ENCODE results near the gene GCC1.
A peak's percentile ranks its signal among the peaks of the same experiment; 100 is the strongest.

Gene GCC1

GRCh38 chr7:127581716-127582115, 3.7 kb downstream of the GCC1 start:
- Histone ChIP-seq H3F3A (ENCODE audit: low read depth) (no peaks in the 10 kb centered on the region), H3K9me3 (ENCODE audit: insufficient read depth, low read depth, low read length) (no peaks in the 10 kb centered on the region), H2AFZ (ENCODE audit: low read length) (no peak overlapping the region), H3K4me3 (ENCODE audit: low read length, poor library complexity, severe bottlenecking) (no peak overlapping the region), H3K27me3 (ENCODE audit: insufficient read depth, low read length, poor library complexity, severe bottlenecking) (no peaks in the 10 kb centered on the region), H3K79me2 (ENCODE audit: insufficient read depth, low read length) (peaks cover 38% of the 10 kb centered on the region), H3K9ac (ENCODE audit: low read depth, low read length, poor library complexity, severe bottlenecking) (no peak overlapping the region), H3K4me1 (ENCODE audit: insufficient read depth, low read length, poor library complexity, severe bottlenecking) (peaks cover 28% of the 10 kb centered on the region), H3K36me3 (ENCODE audit: insufficient read depth, low read length) (no peaks in the 10 kb centered on the region; the same call in 1 of the 2 replicates), H3K9me2 (replicated peaks; ENCODE audit: low read depth, low read length) (no peaks in the 10 kb centered on the region), H3K4me2 (ENCODE audit: low read depth, low read length, poor library complexity, severe bottlenecking) (peak overlapping the region; percentile 39), H4K20me1 (ENCODE audit: insufficient read depth, low read length, poor library complexity, severe bottlenecking) (peaks cover 16% of the 10 kb centered on the region)
- TF ChIP-seq, protein P1, sequence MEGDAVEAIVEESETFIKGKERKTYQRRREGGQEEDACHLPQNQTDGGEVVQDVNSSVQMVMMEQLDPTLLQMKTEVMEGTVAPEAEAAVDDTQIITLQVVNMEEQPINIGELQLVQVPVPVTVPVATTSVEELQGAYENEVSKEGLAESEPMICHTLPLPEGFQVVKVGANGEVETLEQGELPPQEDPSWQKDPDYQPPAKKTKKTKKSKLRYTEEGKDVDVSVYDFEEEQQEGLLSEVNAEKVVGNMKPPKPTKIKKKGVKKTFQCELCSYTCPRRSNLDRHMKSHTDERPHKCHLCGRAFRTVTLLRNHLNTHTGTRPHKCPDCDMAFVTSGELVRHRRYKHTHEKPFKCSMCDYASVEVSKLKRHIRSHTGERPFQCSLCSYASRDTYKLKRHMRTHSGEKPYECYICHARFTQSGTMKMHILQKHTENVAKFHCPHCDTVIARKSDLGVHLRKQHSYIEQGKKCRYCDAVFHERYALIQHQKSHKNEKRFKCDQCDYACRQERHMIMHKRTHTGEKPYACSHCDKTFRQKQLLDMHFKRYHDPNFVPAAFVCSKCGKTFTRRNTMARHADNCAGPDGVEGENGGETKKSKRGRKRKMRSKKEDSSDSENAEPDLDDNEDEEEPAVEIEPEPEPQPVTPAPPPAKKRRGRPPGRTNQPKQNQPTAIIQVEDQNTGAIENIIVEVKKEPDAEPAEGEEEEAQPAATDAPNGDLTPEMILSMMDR (conservative IDR thresholded peaks at IDR 0.05; ENCODE audit: low read length), result no peak
- TF ChIP-seq EZH2phosphoT487 (IDR thresholded peaks at IDR 0.05; ENCODE audit: borderline replicate concordance), result no peak

DNA sequence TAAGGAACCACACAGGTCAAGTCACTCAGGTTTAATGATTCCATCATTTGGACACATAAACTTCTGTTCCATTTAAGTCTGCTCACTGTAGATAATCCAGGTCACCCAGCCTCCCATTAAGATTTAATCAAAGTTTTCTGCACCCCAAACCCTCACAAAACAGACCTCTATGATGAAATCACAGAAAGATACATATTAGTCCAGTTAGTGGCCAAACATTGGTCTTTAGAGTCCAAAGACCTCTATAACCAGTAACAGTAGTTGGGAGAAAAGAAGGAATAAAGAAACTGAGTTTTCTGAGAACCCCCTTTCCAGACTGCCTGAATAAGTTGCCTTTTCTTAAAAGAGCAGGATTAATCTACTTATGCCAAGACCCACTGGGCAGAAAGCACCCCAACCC, 4.8 kb downstream of the GCC1 start:
- H3K4me1 ChIP-seq (ENCODE audit: insufficient read depth, low read length, poor library complexity, severe bottlenecking), result peaks cover 28% of the 10 kb centered on the region
- no peaks in the 10 kb centered on the region for H3K9me3 ChIP-seq (ENCODE audit: insufficient read depth, low read depth, low read length)
- no peak overlapping the region for H2AFZ ChIP-seq (ENCODE audit: low read length)
- H4K20me1 ChIP-seq (ENCODE audit: insufficient read depth, low read length, poor library complexity, severe bottlenecking), result peaks cover 16% of the 10 kb centered on the region
- no peak overlapping the region for H3K9ac ChIP-seq (ENCODE audit: low read depth, low read length, poor library complexity, severe bottlenecking)
- no peaks in the 10 kb centered on the region for H3K27me3 ChIP-seq (ENCODE audit: insufficient read depth, low read length, poor library complexity, severe bottlenecking)
- H3K79me2 ChIP-seq (ENCODE audit: insufficient read depth, low read length), result peaks cover 38% of the 10 kb centered on the region
- H3F3A ChIP-seq (ENCODE audit: low read depth), result no peaks in the 10 kb centered on the region
- peak overlapping the region; percentile 39 for H3K4me2 ChIP-seq (ENCODE audit: low read depth, low read length, poor library complexity, severe bottlenecking)
- TF ChIP-seq EZH2phosphoT487 (IDR thresholded peaks at IDR 0.05; ENCODE audit: borderline replicate concordance), result no peak
- TF ChIP-seq, protein P1 (conservative IDR thresholded peaks at IDR 0.05; ENCODE audit: low read length), result no peak
- H3K4me3 ChIP-seq (ENCODE audit: low read length, poor library complexity, severe bottlenecking), result peak overlapping the region; percentile 11
- H3K36me3 ChIP-seq (ENCODE audit: insufficient read depth, low read length), result no peaks in the 10 kb centered on the region; the same call in 1 of the 2 replicates
- H3K9me2 ChIP-seq (replicated peaks; ENCODE audit: low read depth, low read length), result no peaks in the 10 kb centered on the region

GRCh38 chr7:127578711-127579275, 6.6 kb downstream of the GCC1 start:
- Histone ChIP-seq H3K4me2 (ENCODE audit: low read depth, low read length, poor library complexity, severe bottlenecking) (no peak overlapping the region), H3K79me2 (ENCODE audit: insufficient read depth, low read length) (peaks cover 23% of the 10 kb centered on the region), H3K4me3 (ENCODE audit: low read length, poor library complexity, severe bottlenecking) (no peak overlapping the region), H2AFZ (ENCODE audit: low read length) (no peak overlapping the region), H3K9me3 (ENCODE audit: insufficient read depth, low read depth, low read length) (no peaks in the 10 kb centered on the region), H3K9ac (ENCODE audit: low read depth, low read length, poor library complexity, severe bottlenecking) (no peak overlapping the region), H3K27me3 (ENCODE audit: insufficient read depth, low read length, poor library complexity, severe bottlenecking) (no peaks in the 10 kb centered on the region), H4K20me1 (ENCODE audit: insufficient read depth, low read length, poor library complexity, severe bottlenecking) (peaks cover 6% of the 10 kb centered on the region), H3K36me3 (ENCODE audit: insufficient read depth, low read length) (no peaks in the 10 kb centered on the region; the same call in 1 of the 2 replicates), H3F3A (ENCODE audit: low read depth) (no peaks in the 10 kb centered on the region), H3K4me1 (ENCODE audit: insufficient read depth, low read length, poor library complexity, severe bottlenecking) (peaks cover 15% of the 10 kb centered on the region), H3K9me2 (replicated peaks; ENCODE audit: low read depth, low read length) (no peaks in the 10 kb centered on the region)
- no peak for TF ChIP-seq EZH2phosphoT487 (IDR thresholded peaks at IDR 0.05; ENCODE audit: borderline replicate concordance)
- TF ChIP-seq, protein P1 (conservative IDR thresholded peaks at IDR 0.05; ENCODE audit: low read length), result no peak
